Stomach (tissue), 19 donors: ENCODE measurements around the gene EFCAB14. TPM values are rescaled to one million over a fixed set of nuclear protein-coding genes. Genes with fewer than 3 reads are reported as not detected.

Source experiments
- DNase-seq, 2 donors: peaks; one replicate each; pipeline versions ENCODE4 v3.0.0 to v3.0.0-alpha.2; 2013 to 2019
- H3K27ac ChIP-seq, 5 donors: fragments of 200-600 bp in 4 of 5; sonication (generic) in 4 of 5; one replicate each; pipeline ENCODE4 v1.5.1; 2013 to 2019; ENCODE audit warnings: mild to moderate bottlenecking in 1 of 5, moderate library complexity in 1 of 5
- H3K27me3 ChIP-seq, 3 donors: fragments of 200-600 bp; sonication (generic); one replicate each; pipeline ENCODE4 v1.5.1; 2017 to 2019; ENCODE audit warnings: mixed run types in 1 of 3
- H3K36me3 ChIP-seq, 4 donors: fragments of 200-600 bp; sonication (generic); 1 replicate in 3 of 4; 2 replicates in 1 of 4; pipeline ENCODE4 v1.5.1; 2016 to 2019
- H3K4me1 ChIP-seq, 4 donors: fragments of 200-600 bp; sonication (generic); one replicate each; pipeline ENCODE4 v1.5.1; 2016 to 2019
- H3K4me3 ChIP-seq, 4 donors: fragments of 200-600 bp; sonication (generic) in 3 of 4; one replicate each; pipeline ENCODE4 v1.5.1; 2016 to 2019; ENCODE audit warnings: mild to moderate bottlenecking in 1 of 4
- H3K9me3 ChIP-seq, 4 donors: fragments of 200-600 bp; sonication (generic); one replicate each; pipeline ENCODE4 v1.5.1; 2016 to 2019
- EP300 ChIP-seq: sonication (generic); formaldehyde crosslinking; IDR thresholded peaks from one replicate; pipeline ENCODE4 v1.6.1; 2017; ENCODE audit warnings: antibody characterized with exemption
- POLR2A ChIP-seq, 4 donors: fragments of 450-650 bp; IDR thresholded peaks; one replicate each; pipeline ENCODE4 v1.6.1; 2016; ENCODE audit warnings: antibody characterized with exemption in 4 of 4, control low read depth in 2 of 4, mild to moderate bottlenecking in 1 of 4, moderate library complexity in 1 of 4
- POLR2AphosphoS5 ChIP-seq, 3 donors: sonication (generic); formaldehyde crosslinking; IDR thresholded peaks; one replicate each; pipeline ENCODE4 v1.6.1; 2016; ENCODE audit warnings: antibody characterized with exemption in 3 of 3
- WGBS, 5 donors: extraction: QIAGEN DNeasy Blood & Tissue Kit in 3 of 5; methylation state at CpG; one replicate each; pipeline versions ENCODE4 v1.1.5 to v1.1.7; 2013 to 2018; 5-methylcytosine and 5-hydroxymethylcytosine counted together
- intact Hi-C: fragments of 100-400 bp; cut with DNase I; formaldehyde crosslinking; loops from one replicate; pipeline ENCODE4 v1.15.1; 2023; ENCODE audit warnings: low total_unique reads
- long read RNA-seq, 10 donors: transcript quantifications; one replicate each; lab custom pipeline, GENCODE V29; 2026
- polyA plus RNA-seq, 3 donors: library from polyadenylated mRNA; stranded (reverse); fragments of 200-250 nt; gene quantifications; one replicate each; pipeline ENCODE4 v1.2.3, GENCODE V29; 2013
- total RNA-seq, 5 donors: library from RNA; depleted of rRNA; stranded (reverse); fragments of >200 nt; gene quantifications; one replicate each; pipeline versions ENCODE4 v1.1.0 to v1.2.3, GENCODE V29; 2014 to 2016
- TF ChIP-seq, protein P1 (sequence below), 7 experiments: fragments of 450-650 bp in 4 of 7; fragments of 200-600 bp in 3 of 7; sonication (generic) in 3 of 7; IDR thresholded peaks; one replicate each; pipeline ENCODE4 v1.5.1; 2016 to 2019; ENCODE audit warnings: antibody characterized with exemption in 7 of 7, control low read depth in 2 of 7, mild to moderate bottlenecking in 1 of 7
- donor health status: healthy with polysubstance abuse.
- donor health status: Bipolar disorder and iron deficiency.
- donor health status: healthy.

Gene EFCAB14, protein sequence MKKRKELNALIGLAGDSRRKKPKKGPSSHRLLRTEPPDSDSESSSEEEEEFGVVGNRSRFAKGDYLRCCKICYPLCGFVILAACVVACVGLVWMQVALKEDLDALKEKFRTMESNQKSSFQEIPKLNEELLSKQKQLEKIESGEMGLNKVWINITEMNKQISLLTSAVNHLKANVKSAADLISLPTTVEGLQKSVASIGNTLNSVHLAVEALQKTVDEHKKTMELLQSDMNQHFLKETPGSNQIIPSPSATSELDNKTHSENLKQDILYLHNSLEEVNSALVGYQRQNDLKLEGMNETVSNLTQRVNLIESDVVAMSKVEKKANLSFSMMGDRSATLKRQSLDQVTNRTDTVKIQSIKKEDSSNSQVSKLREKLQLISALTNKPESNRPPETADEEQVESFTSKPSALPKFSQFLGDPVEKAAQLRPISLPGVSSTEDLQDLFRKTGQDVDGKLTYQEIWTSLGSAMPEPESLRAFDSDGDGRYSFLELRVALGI
- total RNA-seq (100 to 1,000 TPM in 3 of 5 donors, 10 to 100 TPM in 2; 45.5 to 164 (median 138) TPM), polyA plus RNA-seq (10 to 100 TPM; 19.6 to 59.6 (median 37.2) TPM)
- long read RNA-seq, donor 1, full-length matches to known transcripts = 3 of 3 reads
- long read RNA-seq, donor 1, partial matches to known transcripts = 0 of 3 reads
- long read RNA-seq, donor 1, other reads (novel, unspliced or antisense) = 0 of 3 reads
- long read RNA-seq, donor 2, partial matches to known transcripts = 8 of 10 reads
- long read RNA-seq, donor 2, other reads (novel, unspliced or antisense) = 0 of 10 reads
- long read RNA-seq, donor 3, full-length matches to known transcripts = 4 of 4 reads
- long read RNA-seq, donor 3, partial matches to known transcripts = 0 of 4 reads
- long read RNA-seq, donor 3, other reads (novel, unspliced or antisense) = 0 of 4 reads
- long read RNA-seq, donor 4, full-length matches to known transcripts = 1 of 1 reads
- long read RNA-seq, donor 4, partial matches to known transcripts = 0 of 1 reads
- long read RNA-seq, donor 4, other reads (novel, unspliced or antisense) = 0 of 1 reads
- long read RNA-seq, donor 5, full-length matches to known transcripts = 7 of 12 reads
- long read RNA-seq, donor 5, partial matches to known transcripts = 0 of 12 reads
- long read RNA-seq, donor 5, other reads (novel, unspliced or antisense) = 5 of 12 reads
- long read RNA-seq, donor 6 = 0 reads
- long read RNA-seq, donor 7, full-length matches to known transcripts = 7 of 14 reads
- long read RNA-seq, donor 7, partial matches to known transcripts = 7 of 14 reads
- long read RNA-seq, donor 7, other reads (novel, unspliced or antisense) = 0 of 14 reads
- long read RNA-seq, donor 8, full-length matches to known transcripts = 6 of 24 reads
- long read RNA-seq, donor 8, partial matches to known transcripts = 12 of 24 reads
- long read RNA-seq, donor 8, other reads (novel, unspliced or antisense) = 6 of 24 reads
- long read RNA-seq, donor 9, full-length matches to known transcripts = 4 of 4 reads
- long read RNA-seq, donor 9, partial matches to known transcripts = 0 of 4 reads
- long read RNA-seq, donor 9, other reads (novel, unspliced or antisense) = 0 of 4 reads
- long read RNA-seq, donor 10, full-length matches to known transcripts = 3 of 3 reads
- long read RNA-seq, donor 10, partial matches to known transcripts = 0 of 3 reads
- long read RNA-seq, donor 10, other reads (novel, unspliced or antisense) = 0 of 3 reads

DNA sequence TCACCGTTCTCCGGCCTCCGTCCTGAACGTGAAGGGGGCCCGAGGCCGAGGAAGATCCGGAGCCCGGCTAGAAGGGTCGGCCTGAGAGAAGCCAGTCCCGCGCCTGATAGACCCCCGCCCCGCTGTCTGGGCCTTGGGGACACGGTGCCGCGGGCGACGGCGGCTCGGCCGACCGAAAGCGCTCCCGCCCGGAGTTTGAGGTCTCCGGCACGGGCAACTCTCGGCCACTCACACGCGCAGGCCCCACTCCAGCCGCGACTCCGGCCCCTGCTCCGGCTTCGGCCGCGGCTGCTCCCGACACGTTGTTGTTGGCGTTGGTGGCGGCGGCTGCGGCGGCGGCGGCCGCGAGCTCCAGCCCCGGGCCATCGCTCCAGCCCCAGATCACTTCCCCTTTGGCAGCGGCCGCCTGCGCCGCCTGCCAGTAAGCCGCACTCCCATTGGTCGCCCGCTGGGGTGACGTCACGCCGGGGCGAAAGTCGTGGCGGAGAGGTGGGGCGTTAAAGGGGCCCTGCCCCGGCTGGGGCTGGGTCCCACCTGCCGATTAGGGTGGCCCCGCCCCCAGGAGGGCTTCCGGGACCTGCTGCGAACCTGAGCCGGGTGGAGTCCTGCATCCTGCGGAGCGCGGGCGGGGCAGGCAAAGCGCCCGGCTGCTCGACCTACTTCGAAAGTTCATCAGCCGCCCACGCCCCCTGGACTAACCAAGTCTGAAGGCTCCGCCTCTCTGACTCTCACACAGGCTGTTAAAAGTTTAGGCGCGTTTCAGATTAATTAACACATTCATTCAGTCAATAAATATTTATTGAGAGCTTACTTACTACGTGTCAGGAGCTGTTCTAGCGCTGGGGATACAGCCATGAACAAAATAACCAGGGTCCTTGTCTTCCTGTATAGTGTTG is at the start of gene EFCAB14:
Gene EFCAB14 (minus strand): TSS at position 388 of the 896 bp plus-strand sequence. CDS start 1,027 bp downstream, outside the sequence.
- no peaks in the 10 kb centered on the region for H3K27me3 ChIP-seq
- intact Hi-C loops = no loop called here
- no peaks in the 10 kb centered on the region for H3K9me3 ChIP-seq
- H3K27ac ChIP-seq = peak within 1 kb of the TSS; percentile 94 to 98 (median 96)
- 0 to 1% (median 0%) methylated on average over 25 to 85 of the region's 85 CpGs for WGBS, 5 donors
- peak within 1 kb of the TSS; percentile 78 to 99 (median 93) for H3K4me3 ChIP-seq
- H3K36me3 ChIP-seq = peaks cover 0 to 27% (median 25%) of the 10 kb centered on the region in 4 donors
- peak; percentile 73 to 94 (median 93) for TF ChIP-seq POLR2AphosphoS5 (IDR thresholded peaks at IDR 0.05)
- TF ChIP-seq EP300 = no peak
- TF ChIP-seq, protein P1, sequence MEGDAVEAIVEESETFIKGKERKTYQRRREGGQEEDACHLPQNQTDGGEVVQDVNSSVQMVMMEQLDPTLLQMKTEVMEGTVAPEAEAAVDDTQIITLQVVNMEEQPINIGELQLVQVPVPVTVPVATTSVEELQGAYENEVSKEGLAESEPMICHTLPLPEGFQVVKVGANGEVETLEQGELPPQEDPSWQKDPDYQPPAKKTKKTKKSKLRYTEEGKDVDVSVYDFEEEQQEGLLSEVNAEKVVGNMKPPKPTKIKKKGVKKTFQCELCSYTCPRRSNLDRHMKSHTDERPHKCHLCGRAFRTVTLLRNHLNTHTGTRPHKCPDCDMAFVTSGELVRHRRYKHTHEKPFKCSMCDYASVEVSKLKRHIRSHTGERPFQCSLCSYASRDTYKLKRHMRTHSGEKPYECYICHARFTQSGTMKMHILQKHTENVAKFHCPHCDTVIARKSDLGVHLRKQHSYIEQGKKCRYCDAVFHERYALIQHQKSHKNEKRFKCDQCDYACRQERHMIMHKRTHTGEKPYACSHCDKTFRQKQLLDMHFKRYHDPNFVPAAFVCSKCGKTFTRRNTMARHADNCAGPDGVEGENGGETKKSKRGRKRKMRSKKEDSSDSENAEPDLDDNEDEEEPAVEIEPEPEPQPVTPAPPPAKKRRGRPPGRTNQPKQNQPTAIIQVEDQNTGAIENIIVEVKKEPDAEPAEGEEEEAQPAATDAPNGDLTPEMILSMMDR (IDR thresholded peaks at IDR 0.05) = no peak
- peak in 2 of 4 donors; percentile 59 to 77 for TF ChIP-seq POLR2A (IDR thresholded peaks at IDR 0.05)
- peak; percentile 99 for DNase-seq
- peaks cover 37 to 52% (median 49%) of the 10 kb centered on the region in 4 donors for H3K4me1 ChIP-seq

DNA sequence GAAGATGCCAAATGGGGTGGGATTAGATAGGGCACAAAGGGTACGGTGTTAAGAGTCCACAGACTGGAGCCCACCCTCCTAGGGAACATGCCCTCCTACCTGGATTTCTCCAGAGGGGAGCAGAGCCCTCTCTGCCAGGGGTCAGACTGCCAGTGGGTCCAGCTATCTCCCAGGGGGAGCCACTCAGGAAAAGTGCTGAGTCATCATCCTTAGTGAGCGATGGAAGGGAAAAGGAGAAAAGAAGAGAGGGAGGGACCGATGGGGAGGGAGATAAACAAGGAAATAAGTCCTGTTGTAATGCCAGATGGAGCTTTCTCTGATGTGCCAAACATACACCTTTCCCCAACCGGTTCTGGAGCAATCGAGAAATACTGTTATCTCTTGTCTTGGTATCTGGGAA is 49.5 kb upstream of the EFCAB14 start:
- Histone ChIP-seq H3K4me3 (no peak overlapping the region), H3K27ac (no peak overlapping the region), H3K4me1 (peaks cover 0 to 7% (median 0%) of the 10 kb centered on the region in 4 donors), H3K9me3 (peaks cover 12 to 46% (median 31%) of the 10 kb centered on the region in 4 donors), H3K36me3 (no peaks in the 10 kb centered on the region), H3K27me3 (peaks cover 0 to 17% (median 0%) of the 10 kb centered on the region in 3 donors)
- WGBS, 5 donors = 64 to 81% (median 73%) methylated on average over 5 of the region's 5 CpGs
- no peak for TF ChIP-seq POLR2AphosphoS5 (IDR thresholded peaks at IDR 0.05)
- TF ChIP-seq, protein P1 (IDR thresholded peaks at IDR 0.05) = no peak
- no peak for TF ChIP-seq EP300
- TF ChIP-seq POLR2A (IDR thresholded peaks at IDR 0.05) = no peak
- intact Hi-C loops = no loop called here
- no peak for DNase-seq

DNA sequence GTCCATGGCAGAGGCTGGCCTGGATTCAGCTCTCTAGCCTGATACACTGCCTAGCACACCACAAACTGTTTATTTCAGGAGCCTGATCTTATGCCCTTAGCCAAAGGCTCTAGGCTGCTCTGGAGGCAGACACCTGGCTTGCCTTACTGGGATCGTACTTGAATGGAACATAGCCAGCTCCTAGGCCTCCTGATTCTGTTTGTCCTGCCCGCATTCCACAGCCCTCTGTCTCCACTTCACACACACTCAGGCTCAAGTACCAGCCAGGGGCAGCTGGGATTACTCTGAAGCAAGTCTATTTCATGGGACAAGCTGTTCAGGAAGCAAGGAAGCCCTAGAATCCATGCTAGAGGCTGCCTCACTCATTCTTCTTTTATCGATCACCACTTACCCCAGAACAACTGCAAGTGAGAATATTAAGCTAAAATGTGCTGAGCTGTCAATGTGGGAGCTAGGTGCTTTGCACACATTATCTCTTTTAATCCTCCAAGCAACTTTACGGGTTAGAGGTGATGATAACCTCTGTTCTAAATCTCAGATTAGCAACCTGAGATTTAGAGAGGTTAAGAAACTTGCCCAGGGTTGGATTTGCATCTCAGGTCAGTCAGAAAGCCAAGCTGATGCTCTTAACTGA is 48.9 kb upstream of the EFCAB14 start:
- peaks cover 12 to 43% (median 30%) of the 10 kb centered on the region in 4 donors for H3K9me3 ChIP-seq
- H3K36me3 ChIP-seq = no peaks in the 10 kb centered on the region
- 33 to 55% (median 37%) methylated on average over 4 of the region's 4 CpGs for WGBS, 5 donors
- peak; percentile 9 to 36 for DNase-seq
- H3K4me1 ChIP-seq = peaks cover 0 to 7% (median 0%) of the 10 kb centered on the region in 4 donors
- H3K4me3 ChIP-seq = no peak overlapping the region
- no peak overlapping the region for H3K27ac ChIP-seq
- peaks cover 0 to 17% (median 0%) of the 10 kb centered on the region in 3 donors for H3K27me3 ChIP-seq
- intact Hi-C loops = no loop called here
- TF ChIP-seq EP300 (no peak), POLR2AphosphoS5 (IDR thresholded peaks at IDR 0.05) (no peak)
- TF ChIP-seq, protein P1 (IDR thresholded peaks at IDR 0.05) = no peak
